Body of pancreas (tissue), 4 donors: ENCODE data around the gene ING3.

ENCODE experiments used
- POLR2A ChIP-seq, 3 donors: fragments of 450-650 bp; IDR thresholded peaks; one replicate each; pipeline ENCODE4 v1.6.1; 2016; ENCODE audit warnings: antibody characterized with exemption in 3 of 3, mild to moderate bottlenecking in 2 of 3
- TF ChIP-seq, protein P1 (sequence below), 7 experiments: fragments of 450-650 bp in 4 of 7; fragments of 200-600 bp in 3 of 7; sonication (generic) in 3 of 7; IDR thresholded peaks; one replicate each; pipeline ENCODE4 v1.5.1; 2016 to 2019; ENCODE audit warnings: antibody characterized with exemption in 7 of 7

DNA sequence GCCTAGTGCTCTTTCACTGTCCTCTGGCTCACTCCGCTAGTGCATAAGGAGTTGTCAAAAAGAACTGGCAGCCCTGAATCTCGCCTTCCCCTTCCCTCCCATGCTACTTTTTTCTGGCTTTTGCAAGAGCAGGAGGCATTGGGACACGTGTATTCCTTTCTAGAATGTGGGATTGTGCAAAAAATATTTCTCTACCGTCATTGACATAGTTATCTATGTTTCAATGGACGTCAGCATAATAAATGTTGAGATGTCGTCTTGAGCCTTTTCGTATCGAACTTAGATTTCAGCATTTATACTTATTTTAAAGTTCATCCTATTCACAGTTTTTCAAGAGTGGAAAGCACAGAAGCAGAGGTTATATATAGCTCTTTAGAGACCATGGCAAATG lies 727 bp downstream of the ING3 start:
- TF ChIP-seq, protein P1, sequence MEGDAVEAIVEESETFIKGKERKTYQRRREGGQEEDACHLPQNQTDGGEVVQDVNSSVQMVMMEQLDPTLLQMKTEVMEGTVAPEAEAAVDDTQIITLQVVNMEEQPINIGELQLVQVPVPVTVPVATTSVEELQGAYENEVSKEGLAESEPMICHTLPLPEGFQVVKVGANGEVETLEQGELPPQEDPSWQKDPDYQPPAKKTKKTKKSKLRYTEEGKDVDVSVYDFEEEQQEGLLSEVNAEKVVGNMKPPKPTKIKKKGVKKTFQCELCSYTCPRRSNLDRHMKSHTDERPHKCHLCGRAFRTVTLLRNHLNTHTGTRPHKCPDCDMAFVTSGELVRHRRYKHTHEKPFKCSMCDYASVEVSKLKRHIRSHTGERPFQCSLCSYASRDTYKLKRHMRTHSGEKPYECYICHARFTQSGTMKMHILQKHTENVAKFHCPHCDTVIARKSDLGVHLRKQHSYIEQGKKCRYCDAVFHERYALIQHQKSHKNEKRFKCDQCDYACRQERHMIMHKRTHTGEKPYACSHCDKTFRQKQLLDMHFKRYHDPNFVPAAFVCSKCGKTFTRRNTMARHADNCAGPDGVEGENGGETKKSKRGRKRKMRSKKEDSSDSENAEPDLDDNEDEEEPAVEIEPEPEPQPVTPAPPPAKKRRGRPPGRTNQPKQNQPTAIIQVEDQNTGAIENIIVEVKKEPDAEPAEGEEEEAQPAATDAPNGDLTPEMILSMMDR (IDR thresholded peaks at IDR 0.05) = no peak
- TF ChIP-seq POLR2A (IDR thresholded peaks at IDR 0.05) = no peak
